ENCODE measurements around the gene TCOF1. TPM values are rescaled to one million over a fixed set of nuclear protein-coding genes. Genes with fewer than 3 reads are reported as not detected.

The TCOF1 gene
- total RNA-seq, 4 donors from 2014 or later: 32.1 to 54.2 (median 33.1) TPM

DNA sequence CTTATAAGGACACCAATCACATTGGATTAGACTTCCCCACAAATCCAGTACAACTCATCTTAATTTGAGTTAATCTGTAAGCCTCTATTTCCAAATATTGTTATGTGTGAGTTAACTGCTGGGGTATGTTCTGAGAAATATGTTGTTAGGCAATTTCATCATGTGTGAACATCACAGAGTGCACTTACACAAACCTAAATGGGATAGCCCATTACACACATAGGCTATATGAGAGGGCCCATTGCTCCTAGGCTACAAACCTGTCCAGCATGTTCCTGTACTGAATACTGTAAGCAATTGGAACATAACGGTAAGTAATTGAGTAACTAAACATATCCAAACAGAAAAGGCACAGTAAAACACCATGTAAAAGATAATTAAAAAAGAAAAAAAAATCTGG lies 35.7 kb upstream of the TCOF1 start:
- no peak for DNase-seq (ENCODE audit: low spot score in 2 of 2)
- WGBS: 65% methylated on average over 1 of the region's 1 CpG
- no peaks in the 10 kb centered on the region for H3K36me3 ChIP-seq
- no peaks in the 10 kb centered on the region for H3K9me3 ChIP-seq
- H3K4me1 ChIP-seq: peaks cover 31% of the 10 kb centered on the region
- no peak overlapping the region for H3K4me3 ChIP-seq
- H3K27me3 ChIP-seq: no peaks in the 10 kb centered on the region
- no peak overlapping the region for H3K27ac ChIP-seq
- TF ChIP-seq EP300 (IDR thresholded peaks at IDR 0.05) (no peak), POLR2A (IDR thresholded peaks at IDR 0.05) (no peak), POLR2AphosphoS5 (IDR thresholded peaks at IDR 0.05) (no peak)
- TF ChIP-seq, protein P1, sequence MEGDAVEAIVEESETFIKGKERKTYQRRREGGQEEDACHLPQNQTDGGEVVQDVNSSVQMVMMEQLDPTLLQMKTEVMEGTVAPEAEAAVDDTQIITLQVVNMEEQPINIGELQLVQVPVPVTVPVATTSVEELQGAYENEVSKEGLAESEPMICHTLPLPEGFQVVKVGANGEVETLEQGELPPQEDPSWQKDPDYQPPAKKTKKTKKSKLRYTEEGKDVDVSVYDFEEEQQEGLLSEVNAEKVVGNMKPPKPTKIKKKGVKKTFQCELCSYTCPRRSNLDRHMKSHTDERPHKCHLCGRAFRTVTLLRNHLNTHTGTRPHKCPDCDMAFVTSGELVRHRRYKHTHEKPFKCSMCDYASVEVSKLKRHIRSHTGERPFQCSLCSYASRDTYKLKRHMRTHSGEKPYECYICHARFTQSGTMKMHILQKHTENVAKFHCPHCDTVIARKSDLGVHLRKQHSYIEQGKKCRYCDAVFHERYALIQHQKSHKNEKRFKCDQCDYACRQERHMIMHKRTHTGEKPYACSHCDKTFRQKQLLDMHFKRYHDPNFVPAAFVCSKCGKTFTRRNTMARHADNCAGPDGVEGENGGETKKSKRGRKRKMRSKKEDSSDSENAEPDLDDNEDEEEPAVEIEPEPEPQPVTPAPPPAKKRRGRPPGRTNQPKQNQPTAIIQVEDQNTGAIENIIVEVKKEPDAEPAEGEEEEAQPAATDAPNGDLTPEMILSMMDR (IDR thresholded peaks at IDR 0.05): no peak

DNA sequence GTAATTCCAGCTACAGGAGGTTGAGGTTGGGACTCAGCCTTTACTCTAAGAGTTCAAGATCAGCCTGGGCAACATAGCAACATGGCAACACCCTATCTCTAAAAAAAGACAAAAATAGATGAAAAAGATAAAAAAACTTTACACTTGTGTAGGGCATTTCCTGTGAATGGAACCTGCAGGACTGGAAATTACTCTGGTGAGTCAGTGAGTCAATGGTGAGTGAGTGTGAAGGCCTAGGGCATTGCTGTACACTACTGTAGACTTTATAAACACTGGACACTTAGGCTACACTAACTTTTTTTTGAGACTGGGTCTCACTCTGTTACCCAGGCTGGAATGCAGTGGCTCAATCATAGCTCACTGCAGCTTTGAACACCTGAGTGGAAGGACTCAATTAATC lies 35.3 kb upstream of the TCOF1 start:
- Histone ChIP-seq H3K27me3 (no peaks in the 10 kb centered on the region), H3K27ac (no peak overlapping the region), H3K9me3 (no peaks in the 10 kb centered on the region), H3K4me3 (no peak overlapping the region), H3K36me3 (no peaks in the 10 kb centered on the region), H3K4me1 (peaks cover 31% of the 10 kb centered on the region)
- no peak for TF ChIP-seq EP300 (IDR thresholded peaks at IDR 0.05)
- DNase-seq (ENCODE audit: low spot score in 2 of 2): no peak

DNA sequence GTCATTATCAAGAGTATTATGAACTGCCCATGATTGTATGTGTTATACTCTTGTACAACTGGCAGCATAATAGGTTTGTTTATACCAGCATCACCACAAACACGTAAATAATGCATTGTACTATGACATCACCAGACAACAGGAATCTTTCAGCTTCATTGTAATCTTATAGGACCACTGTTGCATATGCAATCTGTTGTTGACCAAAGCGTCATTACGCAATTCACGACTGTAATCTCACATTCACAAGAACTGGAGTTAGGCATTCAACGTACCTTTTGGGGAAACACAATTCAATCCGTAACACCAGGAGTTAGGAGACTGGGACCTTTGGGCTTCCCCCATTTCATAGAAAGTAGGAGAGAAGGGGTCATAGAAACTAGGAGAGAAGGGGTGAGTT lies 34.4 kb upstream of the TCOF1 start:
- no peak overlapping the region for H3K27ac ChIP-seq
- no peak overlapping the region for H3K4me3 ChIP-seq
- H3K9me3 ChIP-seq: no peaks in the 10 kb centered on the region
- no peaks in the 10 kb centered on the region for H3K27me3 ChIP-seq
- WGBS: 93% methylated on average over 6 of the region's 6 CpGs
- TF ChIP-seq POLR2A (IDR thresholded peaks at IDR 0.05) (no peak), EP300 (IDR thresholded peaks at IDR 0.05) (no peak), POLR2AphosphoS5 (IDR thresholded peaks at IDR 0.05) (no peak)
- TF ChIP-seq, protein P1 (IDR thresholded peaks at IDR 0.05): no peak
- DNase-seq (ENCODE audit: low spot score in 2 of 2): no peak
- no peaks in the 10 kb centered on the region for H3K36me3 ChIP-seq
- H3K4me1 ChIP-seq: peaks cover 27% of the 10 kb centered on the region

DNA sequence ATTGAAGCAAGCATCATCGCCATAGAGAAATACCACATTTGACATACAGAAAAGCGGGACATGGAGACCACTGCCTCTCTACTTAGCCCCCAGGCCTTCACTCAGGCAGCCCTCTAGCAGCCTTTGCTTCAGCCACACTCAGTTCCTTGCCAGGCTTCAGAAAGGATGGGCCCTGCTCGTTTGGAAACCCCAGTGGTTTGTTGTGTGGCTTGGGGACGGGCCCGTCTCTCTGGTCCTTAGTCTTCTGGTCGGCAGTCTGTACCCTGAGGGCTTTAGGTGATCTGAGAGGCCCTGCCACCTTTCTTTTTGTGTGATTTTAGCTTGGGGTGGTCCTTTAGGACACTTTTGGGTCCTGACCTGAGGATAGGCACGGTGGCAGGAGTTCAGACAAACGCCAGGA lies 33.7 kb upstream of the TCOF1 start:
- H3K27me3 ChIP-seq: no peaks in the 10 kb centered on the region
- 79% methylated on average over 8 of the region's 8 CpGs for WGBS
- no peaks in the 10 kb centered on the region for H3K36me3 ChIP-seq

DNA sequence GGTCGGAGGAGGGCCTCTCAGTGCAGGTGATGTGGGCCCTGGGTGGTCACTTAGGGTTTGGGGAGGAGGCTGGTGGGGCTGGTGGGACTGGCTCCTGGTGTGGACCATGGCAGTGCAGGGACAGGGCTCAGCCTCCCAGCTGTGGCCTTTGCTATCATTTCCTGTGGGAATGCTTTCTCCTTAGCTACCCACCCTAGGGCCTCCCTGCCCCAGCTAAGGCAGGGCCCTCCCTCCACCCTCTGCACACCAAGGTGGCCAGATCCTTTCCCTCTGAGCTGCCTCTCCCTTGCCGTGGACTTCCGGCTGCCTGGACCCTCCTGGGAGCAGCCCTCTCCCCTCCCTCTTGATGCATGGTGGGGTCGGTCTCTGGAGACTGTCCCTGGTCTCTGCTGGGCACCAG lies 32.1 kb upstream of the TCOF1 start:
- no peak overlapping the region for H3K4me3 ChIP-seq
- H3K4me1 ChIP-seq: peaks cover 5% of the 10 kb centered on the region
- H3K9me3 ChIP-seq: no peaks in the 10 kb centered on the region
- H3K27me3 ChIP-seq: no peaks in the 10 kb centered on the region
- no peaks in the 10 kb centered on the region for H3K36me3 ChIP-seq
- DNase-seq (ENCODE audit: low spot score in 2 of 2): no peak
- WGBS: 89% methylated on average over 4 of the region's 4 CpGs
- H3K27ac ChIP-seq: no peak overlapping the region
- TF ChIP-seq EP300 (IDR thresholded peaks at IDR 0.05): no peak
- TF ChIP-seq POLR2AphosphoS5 (IDR thresholded peaks at IDR 0.05): no peak
- TF ChIP-seq, protein P1 (IDR thresholded peaks at IDR 0.05): no peak
- no peak for TF ChIP-seq POLR2A (IDR thresholded peaks at IDR 0.05)

More for the DNA sequence above, 33.7 kb upstream of the TCOF1 start:
- no peak for DNase-seq (ENCODE audit: low spot score in 2 of 2)
- Histone ChIP-seq H3K4me1 (peaks cover 21% of the 10 kb centered on the region), H3K27ac (no peak overlapping the region), H3K9me3 (no peaks in the 10 kb centered on the region), H3K4me3 (no peak overlapping the region)
- TF ChIP-seq EP300 (IDR thresholded peaks at IDR 0.05) (no peak), POLR2A (IDR thresholded peaks at IDR 0.05) (no peak), POLR2AphosphoS5 (IDR thresholded peaks at IDR 0.05) (no peak)
- TF ChIP-seq, protein P1 (IDR thresholded peaks at IDR 0.05): no peak

DNA sequence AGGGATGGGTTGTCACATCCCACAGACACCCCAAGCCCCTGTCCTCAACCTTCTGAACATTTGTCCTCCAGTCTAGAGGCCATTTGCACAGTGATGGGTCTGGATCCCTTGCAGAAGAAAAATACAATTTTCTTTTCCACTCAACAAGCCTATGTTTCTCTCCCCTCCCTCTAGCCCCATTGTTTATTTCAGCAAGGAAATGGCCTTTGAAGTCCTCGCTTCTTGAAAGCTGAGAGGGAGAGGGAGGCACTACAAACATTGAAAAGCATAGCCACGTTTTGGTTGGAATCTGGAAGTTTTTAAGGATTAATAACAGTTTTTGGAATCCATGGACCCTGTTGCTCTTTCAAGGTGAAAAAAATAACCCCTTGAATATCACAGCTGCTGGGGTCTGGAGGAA lies 30.8 kb upstream of the TCOF1 start:
- Histone ChIP-seq H3K27ac (no peak overlapping the region), H3K4me1 (no peaks in the 10 kb centered on the region), H3K36me3 (no peaks in the 10 kb centered on the region), H3K9me3 (no peaks in the 10 kb centered on the region), H3K4me3 (no peak overlapping the region), H3K27me3 (no peaks in the 10 kb centered on the region)
- DNase-seq (ENCODE audit: low spot score in 2 of 2): no peak
- TF ChIP-seq, protein P1 (IDR thresholded peaks at IDR 0.05): no peak
- no peak for TF ChIP-seq EP300 (IDR thresholded peaks at IDR 0.05)
- no peak for TF ChIP-seq POLR2AphosphoS5 (IDR thresholded peaks at IDR 0.05)
- TF ChIP-seq POLR2A (IDR thresholded peaks at IDR 0.05): no peak
- 48% methylated on average over 2 of the region's 2 CpGs for WGBS
